Kidney (tissue), 14 donors: ENCODE data around the gene MORN1. TPM values are rescaled to one million over a fixed set of nuclear protein-coding genes. Genes with fewer than 3 reads are reported as not detected.

Experiments used
- DNase-seq, 5 donors: peaks; one replicate each; pipeline ENCODE4 v3.0.0-alpha.2; 2013 to 2020
- FAIRE-seq: peaks from 2 replicates; lab custom pipeline; 2012; peaks lifted over from hg19 to GRCh38; lab: Jason Lieb, UNC
- H3K27ac ChIP-seq, 2 donors: one replicate each; pipeline ENCODE4 v1.7.0; 2013; ENCODE audit warnings: low read depth in 2 of 2, low read length in 2 of 2, inconsistent platforms in 1 of 2
- H3K27me3 ChIP-seq: one replicate; pipeline ENCODE4 v1.7.1; 2013; ENCODE audit warnings: low read length, inconsistent platforms; ENCODE audit not compliant: control insufficient read depth, insufficient read depth
- H3K36me3 ChIP-seq, 3 donors: one replicate each; pipeline versions ENCODE4 v1.7.0 to v1.7.1; 2013; ENCODE audit warnings: low read length in 3 of 3, control low read depth in 1 of 3, inconsistent platforms in 1 of 3; ENCODE audit not compliant: insufficient read depth in 3 of 3, control insufficient read depth in 2 of 3
- H3K4me1 ChIP-seq, 3 donors: one replicate each; pipeline versions ENCODE4 v1.7.0 to v1.7.1; 2013; ENCODE audit warnings: low read length in 3 of 3, inconsistent platforms in 1 of 3, low read depth in 1 of 3; ENCODE audit not compliant: control insufficient read depth in 2 of 3, insufficient read depth in 2 of 3
- H3K4me3 ChIP-seq, 3 donors: one replicate each; pipeline versions ENCODE4 v1.7.0 to v1.8.1; 2013; ENCODE audit warnings: low read length in 3 of 3, control low read depth in 1 of 3, inconsistent platforms in 1 of 3
- H3K9ac ChIP-seq, 3 donors: one replicate each; pipeline versions ENCODE4 v1.7.0 to v1.7.1; 2013; ENCODE audit warnings: low read length in 3 of 3, control low read depth in 1 of 3, inconsistent platforms in 1 of 3
- H3K9me3 ChIP-seq, 3 donors: one replicate each; pipeline versions ENCODE4 v1.7.0 to v1.7.1; 2013; ENCODE audit warnings: low read length in 3 of 3, control low read depth in 1 of 3, inconsistent platforms in 1 of 3; ENCODE audit not compliant: control insufficient read depth in 2 of 3, insufficient read depth in 1 of 3
- CTCF ChIP-seq: IDR thresholded peaks from 3 replicates; pipeline ENCODE4 v1.5.1; 2012; ENCODE audit warnings: mild to moderate bottlenecking, moderate library complexity, borderline replicate concordance; ENCODE audit not compliant: insufficient read depth; ENCODE audit errors: extremely low read depth
- intact Hi-C: fragments of 100-400 bp; cut with DNase I; formaldehyde crosslinking; loops from one replicate; pipeline ENCODE4 v1.11.1; 2022
- polyA plus RNA-seq: library from polyadenylated mRNA; stranded (reverse); fragments of 350-450 nt; fragmentation: Illumina TruSeq; extraction: RNeasy Lipid Tissue Mini Kit (QIAGEN cat#74804); gene quantifications from one replicate; pipeline ENCODE4 v1.2.3, GENCODE V29; 2014; ENCODE audit warnings: low read depth, low replicate concordance; ENCODE audit not compliant: insufficient read depth
- total RNA-seq: library from RNA; stranded (reverse); fragmentation: NEBNext Ultra II Directional; extraction: Animal tissue kit (Norgen Biotek cat#: 25700); gene quantifications from one replicate; pipeline ENCODE4 v1.2.1, GENCODE V29; 2021
- donor health status: control.
- donor health status: control.
- donor health status: control.
- donor health status: control.
- donor health status: control.
- donor health status: DM: yes; HTN: yes; CAD: no.
- donor health status: Normal renal cell carcinoma (clear cell type).

The MORN1 gene
- total and polyA plus RNA-seq, 2 donors from 2014 or later: 9.0 to 24.7 TPM

DNA sequence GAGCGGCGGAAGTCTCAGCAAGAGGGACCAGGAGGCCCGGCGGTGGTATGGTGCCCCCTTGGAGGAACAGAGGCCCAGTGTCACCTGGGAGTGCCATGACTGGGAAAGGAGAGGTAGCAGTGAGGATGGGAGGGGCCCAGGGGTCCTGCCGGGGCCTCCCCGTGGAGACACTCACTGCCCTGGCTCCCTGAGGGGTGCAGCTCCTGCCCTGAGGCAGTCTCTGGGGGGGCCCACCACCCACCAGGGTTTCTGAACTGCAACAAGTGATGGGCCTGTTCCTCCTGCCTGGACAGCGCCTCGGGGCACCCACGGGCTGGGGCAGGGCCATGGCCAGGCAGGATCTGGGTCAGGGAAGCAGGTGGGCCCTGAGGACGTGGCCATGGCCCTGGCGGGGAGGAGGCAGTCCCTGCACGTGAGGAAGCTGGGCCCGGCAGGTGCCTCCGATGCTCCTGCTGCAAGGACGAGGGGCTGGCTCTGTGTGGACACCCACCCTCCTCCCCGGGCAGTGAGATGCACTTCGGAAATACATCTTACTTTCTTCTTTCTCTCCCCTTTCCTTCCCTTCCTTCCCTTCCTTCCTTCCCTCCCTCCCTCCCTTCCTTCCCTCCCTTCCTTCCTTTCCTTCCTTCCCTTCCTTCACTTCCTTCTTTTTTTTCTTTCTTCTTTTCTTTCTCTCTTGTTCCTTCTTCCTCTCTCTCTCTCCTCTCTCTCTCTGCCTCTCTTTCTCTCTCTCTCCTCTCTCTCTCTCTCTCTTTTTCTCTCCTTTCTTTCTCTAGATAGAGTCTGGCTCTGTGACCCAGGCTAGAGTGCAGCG, 66.6 kb downstream of the MORN1 start:
- H3K27ac ChIP-seq: no peak overlapping the region
- no peak for FAIRE-seq
- no peak for TF ChIP-seq CTCF
- H3K9ac ChIP-seq: no peak overlapping the region
- H3K27me3 ChIP-seq: no peaks in the 10 kb centered on the region
- H3K36me3 ChIP-seq: no peaks in the 10 kb centered on the region
- no peak for DNase-seq
- intact Hi-C loops: no loop called here
- peaks cover 0 to 22% (median 0%) of the 10 kb centered on the region in 3 donors for H3K4me1 ChIP-seq
- no peaks in the 10 kb centered on the region for H3K9me3 ChIP-seq
- H3K4me3 ChIP-seq: no peak overlapping the region

GRCh38 chr1:2323451-2323974, 67.8 kb downstream of the MORN1 start:
- Histone ChIP-seq H3K36me3 (no peaks in the 10 kb centered on the region), H3K27me3 (no peaks in the 10 kb centered on the region), H3K27ac (no peak overlapping the region), H3K9me3 (no peaks in the 10 kb centered on the region), H3K4me1 (peaks cover 0 to 26% (median 0%) of the 10 kb centered on the region in 3 donors), H3K4me3 (no peak overlapping the region), H3K9ac (no peak overlapping the region)
- intact Hi-C loops: no loop called here
- no peak for FAIRE-seq
- DNase-seq: peak in 1 of 5 donors; percentile 66
- no peak for TF ChIP-seq CTCF

DNA sequence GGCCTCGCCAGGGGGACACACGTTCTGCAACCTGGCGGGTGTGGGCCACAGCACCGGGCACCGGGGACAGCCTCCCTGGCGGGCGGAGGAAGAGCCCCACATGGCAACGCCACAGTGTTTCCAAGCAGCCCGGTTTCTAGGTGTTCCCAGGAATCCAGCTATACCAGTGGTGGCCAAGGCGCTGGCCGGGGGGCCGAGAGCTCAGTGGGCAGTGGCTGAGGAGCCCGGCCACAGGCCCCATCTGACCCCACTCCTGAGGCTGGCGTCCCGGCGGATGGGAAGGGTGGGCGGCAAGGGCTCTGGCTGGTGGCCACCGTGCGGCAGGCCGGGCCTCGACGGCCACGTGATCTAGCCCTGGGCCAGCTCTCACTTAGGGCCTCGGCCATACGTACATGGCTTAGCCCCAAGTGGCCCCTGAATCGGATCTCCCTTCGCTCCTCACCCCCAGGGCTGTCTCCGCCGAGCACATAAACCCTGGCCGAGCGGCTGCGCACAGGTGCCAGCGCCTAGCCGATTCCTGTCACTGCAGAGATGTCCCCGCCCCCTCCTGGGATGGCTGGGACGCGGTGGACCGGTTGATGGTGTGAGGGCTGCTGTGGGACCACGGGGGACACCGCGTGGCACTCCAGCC, 68.7 kb downstream of the MORN1 start:
- intact Hi-C loops: no loop called here
- H3K4me1 ChIP-seq: peaks cover 0 to 26% (median 0%) of the 10 kb centered on the region in 3 donors
- H3K9me3 ChIP-seq: no peaks in the 10 kb centered on the region
- no peak overlapping the region for H3K4me3 ChIP-seq
- no peaks in the 10 kb centered on the region for H3K36me3 ChIP-seq
- peak overlapping the region; percentile 77 to 86 for H3K27ac ChIP-seq
- DNase-seq: peak in 2 of 5 donors; percentile 83 to 85
- no peak for FAIRE-seq
- no peak for TF ChIP-seq CTCF
- H3K9ac ChIP-seq: peak overlapping the region in 1 of 3 donors; percentile 46
- no peaks in the 10 kb centered on the region for H3K27me3 ChIP-seq
